Breast epithelium (tissue), 4 donors: Measurements from ENCODE around the gene PTH1R. TPM values are rescaled to one million over a fixed set of nuclear protein-coding genes. Genes with fewer than 3 reads are reported as not detected.

Experiments
- DNase-seq, 2 donors: peaks; one replicate each; pipeline ENCODE4 v3.0.0-alpha.2; 2019; ENCODE audit warnings: low spot score in 2 of 2
- H3K27ac ChIP-seq, 2 donors: fragments of 200-600 bp; sonication (generic) in 1 of 2; one replicate each; pipeline ENCODE4 v1.5.1; 2016 to 2019; ENCODE audit warnings: mild to moderate bottlenecking in 1 of 2
- H3K27me3 ChIP-seq, 2 donors: fragments of 200-600 bp; sonication (generic) in 1 of 2; one replicate each; pipeline versions ENCODE4 v1.5.1 to v1.6.0; 2017 to 2019; ENCODE audit warnings: control low read depth in 1 of 2, mild to moderate bottlenecking in 1 of 2
- H3K36me3 ChIP-seq: fragments of 200-600 bp; one replicate; pipeline ENCODE4 v1.5.1; 2019
- H3K4me1 ChIP-seq, 2 donors: fragments of 200-600 bp; sonication (generic); one replicate each; pipeline ENCODE4 v1.5.1; 2016 to 2019; ENCODE audit warnings: control low read depth in 1 of 2
- H3K4me3 ChIP-seq, 3 donors: fragments of 200-600 bp; sonication (generic); 1 replicate in 2 of 3; 2 replicates in 1 of 3; pipeline ENCODE4 v1.5.1; 2016 to 2019; ENCODE audit warnings: mild to moderate bottlenecking in 3 of 3, moderate library complexity in 2 of 3
- H3K9me3 ChIP-seq, 2 donors: fragments of 200-600 bp; sonication (generic) in 1 of 2; one replicate each; pipeline ENCODE4 v1.5.1; 2016 to 2019; ENCODE audit warnings: control low read depth in 1 of 2
- POLR2A ChIP-seq: fragments of 450-650 bp; IDR thresholded peaks from one replicate; pipeline ENCODE4 v1.6.1; 2016; ENCODE audit warnings: antibody characterized with exemption, mild to moderate bottlenecking, moderate library complexity
- POLR2AphosphoS5 ChIP-seq, 3 donors: sonication (generic); formaldehyde crosslinking; IDR thresholded peaks; one replicate each; pipeline ENCODE4 v1.6.1; 2017; ENCODE audit warnings: antibody characterized with exemption in 3 of 3
- intact Hi-C: fragments of 100-400 bp; cut with DNase I; formaldehyde crosslinking; loops from one replicate; pipeline ENCODE4 v1.15.1; 2023; ENCODE audit warnings: low total_unique reads
- total RNA-seq, 3 donors: library from RNA; depleted of rRNA; stranded (reverse); fragments of >200 nt; gene quantifications; one replicate each; pipeline ENCODE4 v1.1.0, GENCODE V29; 2016
- TF ChIP-seq, protein P1 (sequence below), 3 donors: fragments of 450-650 bp; IDR thresholded peaks; one replicate each; pipeline ENCODE4 v1.5.1; 2016 to 2017; ENCODE audit warnings: antibody characterized with exemption in 3 of 3, mild to moderate bottlenecking in 3 of 3, moderate library complexity in 3 of 3

The PTH1R gene
- total RNA-seq, 3 donors from 2014 or later, result 4.7 to 38.2 (median 13.4) TPM

DNA sequence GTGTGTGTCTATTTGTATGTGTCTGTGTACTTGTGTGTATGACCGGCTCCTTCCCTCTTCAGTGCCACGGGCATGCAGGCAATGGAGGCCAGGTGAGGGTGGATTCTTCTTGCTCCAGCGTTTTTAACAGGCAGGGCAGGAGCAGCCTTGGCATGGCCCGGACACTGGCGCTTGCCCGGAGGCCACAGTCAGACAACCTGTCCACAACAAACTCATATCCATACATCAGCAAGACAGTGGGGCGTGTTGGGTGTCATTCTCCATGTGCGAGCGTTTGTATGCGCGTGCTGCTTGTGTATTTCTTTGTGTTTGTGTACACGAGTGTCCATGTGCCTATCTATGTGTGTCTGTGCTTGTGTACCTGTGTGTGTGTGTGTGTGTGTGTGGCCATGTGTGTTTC lies 29.8 kb downstream of the PTH1R start:
- no peaks in the 10 kb centered on the region for H3K27me3 ChIP-seq
- H3K27ac ChIP-seq, result no peak overlapping the region
- peaks cover 2 to 14% of the 10 kb centered on the region in 2 donors for H3K4me1 ChIP-seq
- TF ChIP-seq POLR2AphosphoS5 (IDR thresholded peaks at IDR 0.05), result no peak
- TF ChIP-seq, protein P1, sequence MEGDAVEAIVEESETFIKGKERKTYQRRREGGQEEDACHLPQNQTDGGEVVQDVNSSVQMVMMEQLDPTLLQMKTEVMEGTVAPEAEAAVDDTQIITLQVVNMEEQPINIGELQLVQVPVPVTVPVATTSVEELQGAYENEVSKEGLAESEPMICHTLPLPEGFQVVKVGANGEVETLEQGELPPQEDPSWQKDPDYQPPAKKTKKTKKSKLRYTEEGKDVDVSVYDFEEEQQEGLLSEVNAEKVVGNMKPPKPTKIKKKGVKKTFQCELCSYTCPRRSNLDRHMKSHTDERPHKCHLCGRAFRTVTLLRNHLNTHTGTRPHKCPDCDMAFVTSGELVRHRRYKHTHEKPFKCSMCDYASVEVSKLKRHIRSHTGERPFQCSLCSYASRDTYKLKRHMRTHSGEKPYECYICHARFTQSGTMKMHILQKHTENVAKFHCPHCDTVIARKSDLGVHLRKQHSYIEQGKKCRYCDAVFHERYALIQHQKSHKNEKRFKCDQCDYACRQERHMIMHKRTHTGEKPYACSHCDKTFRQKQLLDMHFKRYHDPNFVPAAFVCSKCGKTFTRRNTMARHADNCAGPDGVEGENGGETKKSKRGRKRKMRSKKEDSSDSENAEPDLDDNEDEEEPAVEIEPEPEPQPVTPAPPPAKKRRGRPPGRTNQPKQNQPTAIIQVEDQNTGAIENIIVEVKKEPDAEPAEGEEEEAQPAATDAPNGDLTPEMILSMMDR (IDR thresholded peaks at IDR 0.05), result no peak
- TF ChIP-seq POLR2A, result no peak
- no peak overlapping the region for H3K4me3 ChIP-seq
- intact Hi-C loops, result no loop called here
- no peaks in the 10 kb centered on the region for H3K36me3 ChIP-seq
- no peak for DNase-seq
- no peaks in the 10 kb centered on the region for H3K9me3 ChIP-seq

GRCh38 chr3:46907960-46908293 lies 30.4 kb downstream of the PTH1R start:
- TF ChIP-seq, protein P1 (IDR thresholded peaks at IDR 0.05), result peak in 1 of 3 donors; percentile 51
- TF ChIP-seq POLR2AphosphoS5 (IDR thresholded peaks at IDR 0.05) (no peak), POLR2A (no peak)
- Histone ChIP-seq H3K4me3 (no peak overlapping the region), H3K4me1 (peaks cover 2 to 14% of the 10 kb centered on the region in 2 donors), H3K36me3 (no peaks in the 10 kb centered on the region), H3K27ac (peak overlapping the region in 1 of 2 donors; percentile 2), H3K27me3 (no peaks in the 10 kb centered on the region), H3K9me3 (no peaks in the 10 kb centered on the region)
- intact Hi-C loops, result no loop called here
- DNase-seq, result no peak

GRCh38 chr3:46908294-46908985 lies 30.9 kb downstream of the PTH1R start:
- Histone ChIP-seq H3K27ac (peak overlapping the region in 1 of 2 donors; percentile 2), H3K4me1 (peaks cover 2 to 14% of the 10 kb centered on the region in 2 donors), H3K27me3 (no peaks in the 10 kb centered on the region), H3K9me3 (no peaks in the 10 kb centered on the region), H3K4me3 (peak overlapping the region in 1 of 3 donors; percentile 44), H3K36me3 (no peaks in the 10 kb centered on the region)
- intact Hi-C loops, result no loop called here
- DNase-seq, result no peak
- TF ChIP-seq, protein P1 (IDR thresholded peaks at IDR 0.05), result peak in 2 of 3 donors; percentile 20 to 48
- TF ChIP-seq POLR2A (no peak), POLR2AphosphoS5 (IDR thresholded peaks at IDR 0.05) (peak in 1 of 3 donors; percentile 14)

GRCh38 chr3:46908986-46909534 lies 31.5 kb downstream of the PTH1R start:
- intact Hi-C loops, result no loop called here

More at GRCh38 chr3:46908986-46909534, 31.5 kb downstream of the PTH1R start:
- no peak overlapping the region for H3K27ac ChIP-seq
- H3K27me3 ChIP-seq, result no peaks in the 10 kb centered on the region
- H3K36me3 ChIP-seq, result no peaks in the 10 kb centered on the region
- H3K4me1 ChIP-seq, result peaks cover 2 to 14% of the 10 kb centered on the region in 2 donors
- TF ChIP-seq POLR2AphosphoS5 (IDR thresholded peaks at IDR 0.05), result no peak
- TF ChIP-seq, protein P1 (IDR thresholded peaks at IDR 0.05), result no peak
- H3K9me3 ChIP-seq, result no peaks in the 10 kb centered on the region
- no peak for DNase-seq
- peak overlapping the region in 1 of 3 donors; percentile 39 for H3K4me3 ChIP-seq
